Measurements from ENCODE around the gene SEC16B.
"Not testable (repeated sequence)": the region's sequence is repeated elsewhere in the genome, so short reads cannot be mapped to it uniquely, and the experiment has no call there.

SEC16B gene

DNA sequence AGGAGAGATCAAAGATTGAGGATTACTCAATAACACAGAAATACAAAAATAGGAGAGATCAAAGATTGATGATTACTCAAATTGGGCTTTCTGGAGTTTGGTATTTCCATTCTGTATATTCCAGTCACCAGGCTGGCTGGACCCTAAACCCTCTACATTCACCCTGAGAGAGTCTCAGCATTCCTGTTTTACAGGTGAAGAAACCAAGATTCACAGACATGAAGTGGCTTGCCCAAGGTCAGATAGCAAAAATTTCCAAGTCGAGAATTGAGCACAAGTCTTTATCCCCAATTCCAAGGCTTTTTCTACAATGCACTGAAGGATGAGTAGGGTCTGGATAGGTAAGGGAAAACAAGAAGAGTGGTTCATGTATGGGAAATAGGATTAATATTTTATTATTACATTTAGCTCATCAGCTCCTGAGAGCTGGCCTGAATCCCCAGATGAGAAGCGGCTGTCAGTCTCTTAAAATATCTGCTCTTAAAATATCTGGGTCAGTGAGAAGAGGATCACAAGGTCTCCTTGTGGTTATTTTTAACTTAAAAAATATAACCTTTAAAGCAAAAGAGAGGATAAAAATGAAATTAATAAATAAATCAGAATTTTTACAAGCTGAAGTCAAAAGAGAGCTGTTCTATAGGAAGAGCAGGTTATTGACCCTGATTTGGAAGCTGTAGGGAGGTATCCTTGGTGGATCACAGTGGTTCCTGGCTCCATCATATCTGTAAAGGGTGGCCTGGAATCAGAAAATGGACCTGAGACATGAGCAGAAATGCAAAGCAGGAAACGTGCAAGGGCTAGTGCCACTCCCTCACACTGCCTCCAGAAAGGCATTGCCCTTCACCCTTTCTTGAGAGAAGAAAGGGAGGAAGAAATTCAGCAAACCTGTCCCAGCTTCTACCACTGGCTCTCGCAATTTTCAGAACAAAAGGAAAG lies 29.1 kb upstream of the SEC16B start:
- H3K9me3 ChIP-seq (ENCODE audit: control insufficient read depth, insufficient read depth, low read depth, low read length): no peaks in the 10 kb centered on the region
- H3K4me1 ChIP-seq (ENCODE audit: control insufficient read depth, insufficient read depth, low read length): 0 out of 2 replicates have a peak, but pooled peaks cover 7% of the 10 kb centered on the region
- H3K4me3 ChIP-seq (ENCODE audit: low read depth, low read length): no peak overlapping the region
- no peaks in the 10 kb centered on the region for H3K27me3 ChIP-seq (ENCODE audit: control insufficient read depth, insufficient read depth, low read length)
- no peak overlapping the region for H3K9ac ChIP-seq (ENCODE audit: low read length)
- H3K27ac ChIP-seq (ENCODE audit: low read depth, low read length): no peak overlapping the region
- H3K36me3 ChIP-seq (ENCODE audit: control insufficient read depth, insufficient read depth, low read length): no peaks in the 10 kb centered on the region

- H3K9me3 ChIP-seq (ENCODE audit: control insufficient read depth, insufficient read depth, low read depth, low read length): no peaks in the 10 kb centered on the region
- 0 out of 2 replicates have a peak, but pooled peaks cover 7% of the 10 kb centered on the region for H3K4me1 ChIP-seq (ENCODE audit: control insufficient read depth, insufficient read depth, low read length)
- H3K9ac ChIP-seq (ENCODE audit: low read length): no peak overlapping the region
- H3K4me3 ChIP-seq (ENCODE audit: low read depth, low read length): no peak overlapping the region
- H3K27me3 ChIP-seq (ENCODE audit: control insufficient read depth, insufficient read depth, low read length): no peaks in the 10 kb centered on the region
- H3K36me3 ChIP-seq (ENCODE audit: control insufficient read depth, insufficient read depth, low read length): no peaks in the 10 kb centered on the region
- no peak overlapping the region for H3K27ac ChIP-seq (ENCODE audit: low read depth, low read length)
These were observed 27.1 kb upstream of the SEC16B start for GRCh38 chr1:177996957-177997356.

DNA sequence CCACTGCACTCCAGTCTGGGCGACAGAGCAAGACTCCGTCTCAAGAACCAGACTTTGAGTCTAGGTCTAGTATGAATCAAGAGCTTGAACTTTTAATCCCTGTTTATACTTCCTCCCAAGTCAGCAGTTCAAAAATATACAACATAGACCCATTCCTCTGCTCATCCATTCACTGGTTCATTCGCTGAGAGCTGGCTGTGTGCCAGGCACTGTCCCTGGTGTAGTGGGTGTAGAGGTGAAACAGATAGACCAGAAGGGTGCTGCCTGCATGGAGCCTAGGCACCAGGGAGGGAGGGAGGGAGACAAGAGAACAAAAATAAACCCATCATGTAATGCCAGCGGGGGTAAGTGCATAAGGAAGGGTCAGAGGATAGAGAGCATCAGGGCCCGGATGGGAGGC lies 25.5 kb upstream of the SEC16B start:
- Histone ChIP-seq H3K27me3 (ENCODE audit: control insufficient read depth, insufficient read depth, low read length) (no peaks in the 10 kb centered on the region), H3K27ac (ENCODE audit: low read depth, low read length) (no peak overlapping the region), H3K4me3 (ENCODE audit: low read depth, low read length) (no peak overlapping the region), H3K9ac (ENCODE audit: low read length) (no peak overlapping the region), H3K36me3 (ENCODE audit: control insufficient read depth, insufficient read depth, low read length) (no peaks in the 10 kb centered on the region), H3K9me3 (ENCODE audit: control insufficient read depth, insufficient read depth, low read depth, low read length) (no peaks in the 10 kb centered on the region), H3K4me1 (ENCODE audit: control insufficient read depth, insufficient read depth, low read length) (0 out of 2 replicates have a peak, but pooled peaks cover 7% of the 10 kb centered on the region)

- not testable (repeated sequence) for H3K4me1 ChIP-seq (ENCODE audit: control insufficient read depth, insufficient read depth, low read length); H3K4me3 ChIP-seq (ENCODE audit: low read depth, low read length); H3K27me3 ChIP-seq (ENCODE audit: control insufficient read depth, insufficient read depth, low read length); H3K36me3 ChIP-seq (ENCODE audit: control insufficient read depth, insufficient read depth, low read length); H3K9me3 ChIP-seq (ENCODE audit: control insufficient read depth, insufficient read depth, low read depth, low read length); H3K9ac ChIP-seq (ENCODE audit: low read length); H3K27ac ChIP-seq (ENCODE audit: low read depth, low read length)
These were observed 16.4 kb upstream of the SEC16B start for GRCh38 chr1:177986281-177986680.

- H3K27ac ChIP-seq (ENCODE audit: low read depth, low read length): no peak overlapping the region
These were observed 14.9 kb upstream of the SEC16B start for GRCh38 chr1:177984761-177985160.

DNA sequence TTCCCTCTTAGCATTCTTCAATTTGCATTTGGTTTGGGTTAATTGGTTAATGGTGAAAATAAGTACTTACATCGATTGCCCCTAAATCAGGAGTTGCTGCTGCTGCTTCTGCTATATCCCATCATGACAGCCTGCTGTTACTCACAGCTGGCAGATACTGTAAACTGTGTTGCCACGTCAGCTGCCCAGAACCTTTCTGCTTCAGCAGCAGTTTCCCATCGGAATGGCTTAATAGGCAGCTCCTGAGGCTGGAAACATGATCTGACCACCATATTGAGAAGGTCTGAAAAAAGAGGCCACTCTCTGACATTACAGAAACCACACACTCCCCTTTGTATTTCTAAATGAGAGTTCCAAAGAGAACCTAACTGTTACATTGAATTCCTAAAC lies 14.3 kb upstream of the SEC16B start:
- H3K4me1 ChIP-seq (ENCODE audit: control insufficient read depth, insufficient read depth, low read length): peaks cover 9% of the 10 kb centered on the region
- no peak overlapping the region for H3K9ac ChIP-seq (ENCODE audit: low read length)
- no peak overlapping the region for H3K27ac ChIP-seq (ENCODE audit: low read depth, low read length)
- no peaks in the 10 kb centered on the region for H3K9me3 ChIP-seq (ENCODE audit: control insufficient read depth, insufficient read depth, low read depth, low read length)
- no peaks in the 10 kb centered on the region for H3K27me3 ChIP-seq (ENCODE audit: control insufficient read depth, insufficient read depth, low read length)
- no peaks in the 10 kb centered on the region for H3K36me3 ChIP-seq (ENCODE audit: control insufficient read depth, insufficient read depth, low read length)
- peak overlapping the region; percentile 3; the same call in 1 of the 2 replicates for H3K4me3 ChIP-seq (ENCODE audit: low read depth, low read length)

More at GRCh38 chr1:177984761-177985160, 14.9 kb upstream of the SEC16B start:
- no peaks in the 10 kb centered on the region for H3K36me3 ChIP-seq (ENCODE audit: control insufficient read depth, insufficient read depth, low read length)
- H3K4me3 ChIP-seq (ENCODE audit: low read depth, low read length): no peak overlapping the region
- no peak overlapping the region for H3K9ac ChIP-seq (ENCODE audit: low read length)
- H3K27me3 ChIP-seq (ENCODE audit: control insufficient read depth, insufficient read depth, low read length): no peaks in the 10 kb centered on the region
- no peaks in the 10 kb centered on the region for H3K9me3 ChIP-seq (ENCODE audit: control insufficient read depth, insufficient read depth, low read depth, low read length)
- peaks cover 9% of the 10 kb centered on the region for H3K4me1 ChIP-seq (ENCODE audit: control insufficient read depth, insufficient read depth, low read length)

DNA sequence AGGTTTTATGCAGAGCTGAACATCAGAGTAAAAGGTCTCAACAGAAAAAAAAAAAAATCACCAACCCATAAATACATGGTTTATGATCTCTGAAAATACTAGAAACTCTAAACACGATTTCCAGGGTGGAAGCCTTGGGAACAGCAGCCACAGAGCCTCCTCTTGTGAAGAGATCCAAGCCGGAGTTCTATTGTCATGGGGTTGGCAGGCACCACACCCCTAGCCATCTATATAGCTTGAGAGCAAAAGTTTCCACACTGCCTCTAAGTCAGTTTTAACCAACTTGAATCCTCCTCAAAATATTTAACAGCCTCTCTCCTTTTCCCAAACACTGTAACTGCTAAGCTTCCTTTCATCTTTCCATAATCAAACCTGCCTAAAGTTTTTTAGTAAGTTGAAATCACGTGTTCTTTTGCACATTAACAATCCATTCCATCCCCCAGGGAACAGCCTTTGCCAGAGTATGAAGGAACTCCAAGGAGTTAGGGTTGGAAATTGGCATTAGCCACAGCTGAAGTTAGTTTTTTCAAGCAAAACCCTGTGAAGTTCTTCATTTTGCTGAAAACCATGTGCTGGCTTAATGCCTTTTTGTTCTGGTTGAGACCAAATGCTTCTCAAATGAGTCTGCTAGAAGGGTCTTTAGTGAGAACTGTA lies 13.8 kb upstream of the SEC16B start:
- Histone ChIP-seq H3K9ac (ENCODE audit: low read length) (no peak overlapping the region), H3K4me3 (ENCODE audit: low read depth, low read length) (peak overlapping the region; percentile 3; the same call in 1 of the 2 replicates), H3K36me3 (ENCODE audit: control insufficient read depth, insufficient read depth, low read length) (no peaks in the 10 kb centered on the region), H3K27ac (ENCODE audit: low read depth, low read length) (no peak overlapping the region), H3K27me3 (ENCODE audit: control insufficient read depth, insufficient read depth, low read length) (no peaks in the 10 kb centered on the region), H3K4me1 (ENCODE audit: control insufficient read depth, insufficient read depth, low read length) (peaks cover 9% of the 10 kb centered on the region), H3K9me3 (ENCODE audit: control insufficient read depth, insufficient read depth, low read depth, low read length) (no peaks in the 10 kb centered on the region)

DNA sequence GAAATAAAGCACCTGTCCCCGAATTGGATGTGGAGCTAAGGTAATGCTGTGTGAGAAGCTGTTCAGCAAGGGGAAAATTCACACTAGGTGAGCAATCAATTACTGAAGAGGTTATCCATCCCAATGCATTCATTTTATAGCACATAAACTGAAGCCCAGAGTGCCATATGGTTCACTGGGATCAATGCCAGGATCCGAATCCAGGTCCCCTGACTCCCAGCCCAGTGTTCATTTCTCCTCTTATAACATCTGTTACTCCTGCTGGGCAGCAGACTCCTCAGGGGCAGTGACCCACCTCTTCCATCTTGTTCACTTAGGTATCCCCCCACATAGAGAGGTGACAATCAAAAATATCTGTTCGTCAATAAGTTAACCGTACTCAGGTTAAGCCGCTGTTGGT lies 13.2 kb upstream of the SEC16B start:
- Histone ChIP-seq H3K27me3 (ENCODE audit: control insufficient read depth, insufficient read depth, low read length) (no peaks in the 10 kb centered on the region), H3K36me3 (ENCODE audit: control insufficient read depth, insufficient read depth, low read length) (no peaks in the 10 kb centered on the region), H3K9me3 (ENCODE audit: control insufficient read depth, insufficient read depth, low read depth, low read length) (no peaks in the 10 kb centered on the region), H3K4me3 (ENCODE audit: low read depth, low read length) (no peak overlapping the region), H3K9ac (ENCODE audit: low read length) (no peak overlapping the region), H3K4me1 (ENCODE audit: control insufficient read depth, insufficient read depth, low read length) (peaks cover 9% of the 10 kb centered on the region), H3K27ac (ENCODE audit: low read depth, low read length) (no peak overlapping the region)

DNA sequence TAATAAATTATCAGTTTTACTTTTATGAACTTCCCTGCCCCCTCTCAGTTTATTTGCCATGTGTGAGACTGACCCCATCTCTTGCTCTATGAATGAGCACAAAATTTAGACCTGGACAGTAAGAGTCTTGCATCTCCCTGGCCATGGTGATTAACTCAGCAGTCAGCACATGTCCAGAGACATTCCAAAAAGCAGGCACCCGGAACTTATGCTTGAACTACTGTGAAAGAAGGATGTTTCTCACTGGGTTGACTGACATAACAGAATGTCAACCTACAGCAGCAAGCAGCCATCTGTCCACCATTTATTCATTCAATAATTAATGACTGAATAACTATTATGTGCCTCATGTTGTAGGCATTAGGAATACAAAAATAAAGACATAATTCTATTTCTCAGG lies 11.3 kb upstream of the SEC16B start:
- Histone ChIP-seq H3K4me1 (ENCODE audit: control insufficient read depth, insufficient read depth, low read length) (peaks cover 8% of the 10 kb centered on the region), H3K36me3 (ENCODE audit: control insufficient read depth, insufficient read depth, low read length) (no peaks in the 10 kb centered on the region), H3K27ac (ENCODE audit: low read depth, low read length) (no peak overlapping the region), H3K9me3 (ENCODE audit: control insufficient read depth, insufficient read depth, low read depth, low read length) (no peaks in the 10 kb centered on the region), H3K27me3 (ENCODE audit: control insufficient read depth, insufficient read depth, low read length) (no peaks in the 10 kb centered on the region), H3K9ac (ENCODE audit: low read length) (no peak overlapping the region), H3K4me3 (ENCODE audit: low read depth, low read length) (no peak overlapping the region)

GRCh38 chr1:177979272-177979671 lies 9.4 kb upstream of the SEC16B start:
- Histone ChIP-seq H3K9ac (ENCODE audit: low read length) (no peak overlapping the region), H3K27ac (ENCODE audit: low read depth, low read length) (no peak overlapping the region)

GRCh38 chr1:177978530-177978929 lies 8.7 kb upstream of the SEC16B start:
- Histone ChIP-seq H3K9me3 (ENCODE audit: control insufficient read depth, insufficient read depth, low read depth, low read length) (no peaks in the 10 kb centered on the region), H3K36me3 (ENCODE audit: control insufficient read depth, insufficient read depth, low read length) (no peaks in the 10 kb centered on the region), H3K27me3 (ENCODE audit: control insufficient read depth, insufficient read depth, low read length) (no peaks in the 10 kb centered on the region), H3K4me3 (ENCODE audit: low read depth, low read length) (no peak overlapping the region), H3K27ac (ENCODE audit: low read depth, low read length) (no peak overlapping the region), H3K4me1 (ENCODE audit: control insufficient read depth, insufficient read depth, low read length) (peaks cover 3% of the 10 kb centered on the region; the same call in 1 of the 2 replicates), H3K9ac (ENCODE audit: low read length) (no peak overlapping the region)

More at GRCh38 chr1:177979272-177979671, 9.4 kb upstream of the SEC16B start:
- Histone ChIP-seq H3K36me3 (ENCODE audit: control insufficient read depth, insufficient read depth, low read length) (no peaks in the 10 kb centered on the region), H3K4me1 (ENCODE audit: control insufficient read depth, insufficient read depth, low read length) (peaks cover 9% of the 10 kb centered on the region; the same call in 1 of the 2 replicates), H3K4me3 (ENCODE audit: low read depth, low read length) (no peak overlapping the region), H3K27me3 (ENCODE audit: control insufficient read depth, insufficient read depth, low read length) (no peaks in the 10 kb centered on the region), H3K9me3 (ENCODE audit: control insufficient read depth, insufficient read depth, low read depth, low read length) (no peaks in the 10 kb centered on the region)
